IPS-18c (cell line): ENCODE measurements around the gene PHKA1.

Experiments
- H3K4me3 ChIP-seq: 2 replicates; pipeline ENCODE4 v1.7.0; 2013; ENCODE audit warnings: low read depth, mild to moderate bottlenecking, low read length, moderate library complexity; ENCODE audit not compliant: insufficient read depth
- H3K9me3 ChIP-seq: one replicate; pipeline ENCODE4 v1.6.1; 2013; ENCODE audit warnings: mild to moderate bottlenecking, low read length, moderate library complexity; ENCODE audit not compliant: control insufficient read depth, insufficient read depth

PHKA1 gene

GRCh38 chrX:72539822-72540221 lies 174.3 kb downstream of the PHKA1 start:
- Histone ChIP-seq H3K4me3 (no peak overlapping the region), H3K9me3 (peaks cover 5% of the 10 kb centered on the region)

GRCh38 chrX:72536542-72536941 lies 177.6 kb downstream of the PHKA1 start:
- H3K4me3 ChIP-seq, result no peak overlapping the region
- peaks cover 2% of the 10 kb centered on the region for H3K9me3 ChIP-seq

- Histone ChIP-seq H3K9me3 (peaks cover 2% of the 10 kb centered on the region), H3K4me3 (no peak overlapping the region)
Measured at GRCh38 chrX:72532366-72532765, 181.7 kb downstream of the PHKA1 start.
